Esophagus squamous epithelium (tissue), 4 donors: Measurements from ENCODE around the gene FILIP1.

Source experiments
- CTCF ChIP-seq, 6 experiments: fragments of 450-650 bp in 4 of 6; fragments of 200-600 bp in 2 of 6; sonication (generic) in 2 of 6; IDR thresholded peaks; one replicate each; pipeline ENCODE4 v1.5.1; 2016 to 2019; ENCODE audit warnings: antibody characterized with exemption in 6 of 6, mild to moderate bottlenecking in 4 of 6, moderate library complexity in 4 of 6
- POLR2A ChIP-seq, 4 donors: fragments of 450-650 bp; IDR thresholded peaks; one replicate each; pipeline ENCODE4 v1.6.1; 2017; ENCODE audit warnings: antibody characterized with exemption in 4 of 4, mild to moderate bottlenecking in 4 of 4, moderate library complexity in 3 of 4

- TF ChIP-seq CTCF (IDR thresholded peaks at IDR 0.05) (no peak), POLR2A (IDR thresholded peaks at IDR 0.05) (no peak)
These were observed 56.7 kb downstream of the FILIP1 start for GRCh38 chr6:75436869-75437268.
